ENCODE results near the gene CFAP73. TPM values are rescaled to one million over a fixed set of nuclear protein-coding genes. Genes with fewer than 3 reads are reported as not detected.

The CFAP73 gene
- polyA plus RNA-seq, 1 of the 3 experiments (the other 2 are of a cell fraction) = not detected

DNA sequence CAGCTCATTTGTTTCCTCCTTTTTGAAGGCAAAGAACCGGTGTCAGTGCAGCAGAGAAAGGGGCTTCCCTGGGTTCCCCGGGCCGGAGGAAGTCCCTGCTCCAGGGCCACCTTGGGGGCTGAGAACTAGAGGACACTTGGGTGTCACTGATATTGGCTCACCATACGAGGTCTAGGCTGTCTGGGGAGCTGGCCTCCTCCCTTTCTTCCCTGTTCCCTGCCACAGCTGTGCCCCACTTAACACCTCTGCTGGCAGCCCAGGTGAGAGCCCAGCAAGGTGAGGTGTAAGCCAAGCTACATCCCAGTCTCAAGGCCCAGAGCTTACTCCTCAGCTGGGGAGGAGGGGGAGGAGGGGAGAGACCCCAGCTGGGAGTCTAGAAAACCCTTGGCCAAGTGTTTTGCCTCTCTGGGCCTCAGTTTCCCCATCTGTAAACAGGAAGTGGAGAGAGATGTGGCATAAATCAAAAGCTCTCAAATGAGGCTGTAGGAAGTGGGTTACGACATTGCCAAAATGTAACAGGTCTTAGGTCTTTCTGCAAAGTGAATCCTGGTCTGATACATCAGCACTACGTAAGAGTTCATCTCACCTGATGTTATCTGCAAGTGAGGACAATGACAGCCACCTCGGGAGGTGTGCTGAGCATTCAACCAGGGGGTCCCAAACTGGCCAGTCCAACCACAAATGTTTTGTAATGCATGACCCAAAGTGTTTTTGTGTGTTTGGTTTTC lies 39.5 kb upstream of the CFAP73 start (continued):
- TF ChIP-seq, protein P1, sequence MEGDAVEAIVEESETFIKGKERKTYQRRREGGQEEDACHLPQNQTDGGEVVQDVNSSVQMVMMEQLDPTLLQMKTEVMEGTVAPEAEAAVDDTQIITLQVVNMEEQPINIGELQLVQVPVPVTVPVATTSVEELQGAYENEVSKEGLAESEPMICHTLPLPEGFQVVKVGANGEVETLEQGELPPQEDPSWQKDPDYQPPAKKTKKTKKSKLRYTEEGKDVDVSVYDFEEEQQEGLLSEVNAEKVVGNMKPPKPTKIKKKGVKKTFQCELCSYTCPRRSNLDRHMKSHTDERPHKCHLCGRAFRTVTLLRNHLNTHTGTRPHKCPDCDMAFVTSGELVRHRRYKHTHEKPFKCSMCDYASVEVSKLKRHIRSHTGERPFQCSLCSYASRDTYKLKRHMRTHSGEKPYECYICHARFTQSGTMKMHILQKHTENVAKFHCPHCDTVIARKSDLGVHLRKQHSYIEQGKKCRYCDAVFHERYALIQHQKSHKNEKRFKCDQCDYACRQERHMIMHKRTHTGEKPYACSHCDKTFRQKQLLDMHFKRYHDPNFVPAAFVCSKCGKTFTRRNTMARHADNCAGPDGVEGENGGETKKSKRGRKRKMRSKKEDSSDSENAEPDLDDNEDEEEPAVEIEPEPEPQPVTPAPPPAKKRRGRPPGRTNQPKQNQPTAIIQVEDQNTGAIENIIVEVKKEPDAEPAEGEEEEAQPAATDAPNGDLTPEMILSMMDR (IDR thresholded peaks at IDR 0.05) = no peak
- TF ChIP-seq MEF2A (IDR thresholded peaks at IDR 0.05; ENCODE audit: borderline replicate concordance, low read depth) (no peak), CHD2 (IDR thresholded peaks at IDR 0.05; ENCODE audit: low read length, partially characterized antibody) (no peak), POLR2AphosphoS5 (IDR thresholded peaks at IDR 0.05; ENCODE audit: low read depth, low read length) (no peak), GATA2 (CRISPR knock-in tag; IDR thresholded peaks at IDR 0.05) (no peak), RAD21 (IDR thresholded peaks at IDR 0.05; ENCODE audit: low read length) (no peak), TEAD4 (IDR thresholded peaks at IDR 0.05; ENCODE audit: borderline replicate concordance, insufficient read depth) (no peak), EZH2phosphoT487 (IDR thresholded peaks at IDR 0.05; ENCODE audit: borderline replicate concordance, low read depth) (no peak)

DNA sequence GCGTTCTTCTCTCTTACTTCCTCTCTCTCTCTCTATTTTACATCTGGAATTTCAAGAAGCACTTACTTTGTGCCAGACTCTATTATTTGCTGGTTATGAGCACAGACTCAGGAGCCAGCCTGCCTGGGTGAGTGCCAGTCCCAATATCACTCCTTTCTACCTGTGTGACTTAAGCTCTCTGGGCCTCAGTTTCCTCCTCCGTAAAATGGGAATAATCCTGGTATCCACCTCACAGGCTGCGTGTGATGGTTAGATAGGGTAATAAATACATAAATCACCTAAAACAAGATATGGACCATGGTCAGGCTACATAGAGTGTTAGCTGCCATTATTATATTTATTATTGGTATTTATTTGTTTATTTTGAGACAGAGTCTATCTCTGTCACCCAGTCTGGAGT lies 38.3 kb upstream of the CFAP73 start:
- Histone ChIP-seq H3K4me2 (no peak overlapping the region), H3K36me3 (replicated peaks in 1 of 2; ENCODE audit: control insufficient read depth in 1 of 2, insufficient read depth in 2 of 2, low read length in 1 of 2) (no peaks in the 10 kb centered on the region), H3K27me3 (ENCODE audit: insufficient read depth) (no peaks in the 10 kb centered on the region), H3K9me3 (no peaks in the 10 kb centered on the region), H4K20me1 (ENCODE audit: insufficient read depth) (no peaks in the 10 kb centered on the region), H3K4me1 (ENCODE audit: control insufficient read depth in 1 of 2, insufficient read depth in 2 of 2, low read depth in 1 of 2, low read length in 1 of 2) (no peaks in the 10 kb centered on the region), H3K4me3 (ENCODE audit: low read depth in 2 of 2, low read length in 1 of 2) (no peak overlapping the region), H3K27ac (ENCODE audit: low read depth in 2 of 2, low read length in 1 of 2) (no peak overlapping the region), H3K9ac (no peak overlapping the region), H3K79me2 (ENCODE audit: insufficient read depth) (no peaks in the 10 kb centered on the region), H3F3A (replicated peaks; ENCODE audit: insufficient read depth) (no peaks in the 10 kb centered on the region), H3K9me2 (no peaks in the 10 kb centered on the region), H2AFZ (ENCODE audit: low read depth) (no peak overlapping the region)
- ChIA-PET CTCF (interaction anchor here (0.7 to 1.9 kb wide), 3 partner anchors 12 to 314 kb away, joined by 3 to 4 read pairs (median 4); no protein-coding TSS in a partner anchor), POLR2A (no interaction called here)
- 82% methylated on average over 3 of the region's 3 CpGs for WGBS (ENCODE audit: low lambda C conversion rate)
- TF ChIP-seq, protein P2, sequence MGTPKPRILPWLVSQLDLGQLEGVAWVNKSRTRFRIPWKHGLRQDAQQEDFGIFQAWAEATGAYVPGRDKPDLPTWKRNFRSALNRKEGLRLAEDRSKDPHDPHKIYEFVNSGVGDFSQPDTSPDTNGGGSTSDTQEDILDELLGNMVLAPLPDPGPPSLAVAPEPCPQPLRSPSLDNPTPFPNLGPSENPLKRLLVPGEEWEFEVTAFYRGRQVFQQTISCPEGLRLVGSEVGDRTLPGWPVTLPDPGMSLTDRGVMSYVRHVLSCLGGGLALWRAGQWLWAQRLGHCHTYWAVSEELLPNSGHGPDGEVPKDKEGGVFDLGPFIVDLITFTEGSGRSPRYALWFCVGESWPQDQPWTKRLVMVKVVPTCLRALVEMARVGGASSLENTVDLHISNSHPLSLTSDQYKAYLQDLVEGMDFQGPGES (IDR thresholded peaks at IDR 0.05; ENCODE audit: low read depth, low read length) = no peak
- TF ChIP-seq RFX5 (IDR thresholded peaks at IDR 0.05; ENCODE audit: low read length) (no peak), NFIC (IDR thresholded peaks at IDR 0.05; ENCODE audit: borderline replicate concordance) (no peak), RCOR1 (IDR thresholded peaks at IDR 0.05; ENCODE audit: low read length) (no peak), FOXM1 (IDR thresholded peaks at IDR 0.05; ENCODE audit: low read depth) (no peak)
- TF ChIP-seq, protein P3, sequence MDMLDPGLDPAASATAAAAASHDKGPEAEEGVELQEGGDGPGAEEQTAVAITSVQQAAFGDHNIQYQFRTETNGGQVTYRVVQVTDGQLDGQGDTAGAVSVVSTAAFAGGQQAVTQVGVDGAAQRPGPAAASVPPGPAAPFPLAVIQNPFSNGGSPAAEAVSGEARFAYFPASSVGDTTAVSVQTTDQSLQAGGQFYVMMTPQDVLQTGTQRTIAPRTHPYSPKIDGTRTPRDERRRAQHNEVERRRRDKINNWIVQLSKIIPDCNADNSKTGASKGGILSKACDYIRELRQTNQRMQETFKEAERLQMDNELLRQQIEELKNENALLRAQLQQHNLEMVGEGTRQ (IDR thresholded peaks at IDR 0.05; ENCODE audit: borderline replicate concordance, low read depth, low read length) = no peak
- TF ChIP-seq, protein P4, sequence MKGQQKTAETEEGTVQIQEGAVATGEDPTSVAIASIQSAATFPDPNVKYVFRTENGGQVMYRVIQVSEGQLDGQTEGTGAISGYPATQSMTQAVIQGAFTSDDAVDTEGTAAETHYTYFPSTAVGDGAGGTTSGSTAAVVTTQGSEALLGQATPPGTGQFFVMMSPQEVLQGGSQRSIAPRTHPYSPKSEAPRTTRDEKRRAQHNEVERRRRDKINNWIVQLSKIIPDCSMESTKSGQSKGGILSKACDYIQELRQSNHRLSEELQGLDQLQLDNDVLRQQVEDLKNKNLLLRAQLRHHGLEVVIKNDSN (IDR thresholded peaks at IDR 0.05; ENCODE audit: borderline replicate concordance, low read depth) = no peak
- DNase-seq = no peak

Measured in SK-N-SH (cell line).